Right cardiac atrium (tissue), 5 donors: ENCODE data around the gene TGFBI. TPM values are rescaled to one million over a fixed set of nuclear protein-coding genes. Genes with fewer than 3 reads are reported as not detected.

ENCODE experiments used
- ATAC-seq, 2 donors: fragments of 200-7000 bp; cut with Tn5 transposase; one replicate each; pipeline versions ENCODE4 v1.8.0 to v1.9.1; 2020; ENCODE audit warnings: moderate library complexity in 2 of 2, mild to moderate bottlenecking in 1 of 2
- DNase-seq, 3 donors: peaks; one replicate each; pipeline ENCODE4 v3.0.0-alpha.2; 2020
- H3K27ac ChIP-seq: one replicate; pipeline ENCODE4 v1.5.1; 2013; ENCODE audit warnings: mild to moderate bottlenecking, low read length, control low read depth, moderate library complexity
- H3K27me3 ChIP-seq: one replicate; pipeline ENCODE4 v1.6.1; 2013; ENCODE audit not compliant: control insufficient read depth, insufficient read depth
- H3K4me1 ChIP-seq: one replicate; pipeline ENCODE4 v1.6.1; 2013; ENCODE audit warnings: low read length; ENCODE audit not compliant: control insufficient read depth, insufficient read depth
- H3K4me3 ChIP-seq: one replicate; pipeline ENCODE4 v1.5.1; 2013; ENCODE audit warnings: low read length, control low read depth
- H3K9me3 ChIP-seq: one replicate; pipeline ENCODE4 v1.6.1; 2013; ENCODE audit warnings: low read length; ENCODE audit not compliant: control insufficient read depth
- WGBS: extraction: QIAGEN DNeasy Blood & Tissue Kit; methylation state at CpG from one replicate; pipeline ENCODE4 v1.1.7; 2013; 5-methylcytosine and 5-hydroxymethylcytosine counted together
- intact Hi-C, 4 donors: fragments of 100-400 bp; cut with DNase I; formaldehyde crosslinking; loops; one replicate each; pipeline versions ENCODE4 v1.11.0 to v1.14.0; 2022 to 2023
- polyA plus RNA-seq: library from polyadenylated mRNA; stranded (reverse); fragments of 200-250 nt; gene quantifications from one replicate; pipeline ENCODE4 v1.2.3, GENCODE V29; 2013
- total RNA-seq, 4 donors: library from RNA; stranded (reverse); fragmentation: NEBNext Ultra II Directional; extraction: Animal tissue kit (Norgen Biotek cat#: 25700); gene quantifications; one replicate each; pipeline ENCODE4 v1.2.1, GENCODE V29; 2021
- donor health status: healthy with polysubstance abuse.
- donor health status: DM: no; HTN: yes; CAD: no.
- donor health status: DM: no; HTN: no; CAD: no.
- donor health status: DM: no; HTN: yes; CAD: no; lungs with severe emphysema.
- donor health status: DM: yes; HTN: yes; CAD: no.

TGFBI gene
- total and polyA plus RNA-seq, 5 donors, result 41.6 to 60.4 (median 47.0) TPM

GRCh38 chr5:136080483-136081216 lies 51.9 kb downstream of the TGFBI start:
- no peaks in the 10 kb centered on the region for H3K4me1 ChIP-seq

GRCh38 chr5:136081217-136081591 lies 52.4 kb downstream of the TGFBI start:
- no peak for DNase-seq
- no peak overlapping the region for H3K4me3 ChIP-seq
- H3K27me3 ChIP-seq, result no peaks in the 10 kb centered on the region
- 92% methylated on average over 2 of the region's 2 CpGs for WGBS
- no peak for ATAC-seq
- no peaks in the 10 kb centered on the region for H3K4me1 ChIP-seq
- H3K9me3 ChIP-seq, result no peaks in the 10 kb centered on the region
- no peak overlapping the region for H3K27ac ChIP-seq
- intact Hi-C loops, result loop anchor here in 3 of 4 donors (5.0 to 10.0 kb wide), 3 partner anchors 94 to 136 kb away; no protein-coding TSS in a partner anchor

More at GRCh38 chr5:136080483-136081216, 51.9 kb downstream of the TGFBI start:
- H3K27me3 ChIP-seq, result no peaks in the 10 kb centered on the region
- peak overlapping the region; percentile 13 for H3K4me3 ChIP-seq
- intact Hi-C loops, result loop anchor here in 3 of 4 donors (5.0 to 10.0 kb wide), 3 partner anchors 94 to 136 kb away; no protein-coding TSS in a partner anchor
- ATAC-seq (peak; percentile 97 to 98), DNase-seq (peak; percentile 89 to 97 (median 95))
- no peaks in the 10 kb centered on the region for H3K9me3 ChIP-seq
- 50% methylated on average over 34 of the region's 34 CpGs for WGBS
- H3K27ac ChIP-seq, result peak overlapping the region; percentile 13

GRCh38 chr5:136082390-136083193 lies 53.8 kb downstream of the TGFBI start:
- Histone ChIP-seq H3K27me3 (no peaks in the 10 kb centered on the region), H3K4me3 (no peak overlapping the region), H3K9me3 (no peaks in the 10 kb centered on the region), H3K4me1 (no peaks in the 10 kb centered on the region), H3K27ac (no peak overlapping the region)
- ATAC-seq, result peak; percentile 53 to 63
- peak; percentile 83 to 94 (median 88) for DNase-seq
- intact Hi-C loops, result loop anchor here in 3 of 4 donors (5.0 to 10.0 kb wide), 3 partner anchors 92 to 138 kb away; no protein-coding TSS in a partner anchor
- WGBS, result 28% methylated on average over 8 of the region's 8 CpGs

- intact Hi-C loops, result loop anchor here in 3 of 4 donors (5.0 to 10.0 kb wide), 3 partner anchors 90 to 140 kb away; no protein-coding TSS in a partner anchor
- peaks cover 5% of the 10 kb centered on the region for H3K4me1 ChIP-seq
- DNase-seq (peak; percentile 49 to 86 (median 57)), ATAC-seq (no peak)
- no peak overlapping the region for H3K27ac ChIP-seq
- no peak overlapping the region for H3K4me3 ChIP-seq
- H3K27me3 ChIP-seq, result no peaks in the 10 kb centered on the region
- 61% methylated on average over 1 of the region's 1 CpG for WGBS
- no peaks in the 10 kb centered on the region for H3K9me3 ChIP-seq
Measured at GRCh38 chr5:136084698-136085097, 55.9 kb downstream of the TGFBI start.

- 71% methylated on average over 5 of the region's 5 CpGs for WGBS
- peaks cover 5% of the 10 kb centered on the region for H3K4me1 ChIP-seq
- no peaks in the 10 kb centered on the region for H3K9me3 ChIP-seq
- DNase-seq (no peak), ATAC-seq (no peak)
- H3K27ac ChIP-seq, result no peak overlapping the region
- intact Hi-C loops, result loop anchor here in 2 of 4 donors (10.0 kb wide), 2 partner anchors 88 to 142 kb away; no protein-coding TSS in a partner anchor
- no peak overlapping the region for H3K4me3 ChIP-seq
- H3K27me3 ChIP-seq, result no peaks in the 10 kb centered on the region
Measured at GRCh38 chr5:136086783-136087566, 58.2 kb downstream of the TGFBI start.

GRCh38 chr5:136087961-136088871 lies 59.4 kb downstream of the TGFBI start:
- no peaks in the 10 kb centered on the region for H3K9me3 ChIP-seq
- ATAC-seq (peak; percentile 95 to 99), DNase-seq (peak; percentile 88 to 92 (median 91))
- intact Hi-C loops, result loop anchor here in 2 of 4 donors (10.0 kb wide), 2 partner anchors 87 to 143 kb away; no protein-coding TSS in a partner anchor
- H3K27ac ChIP-seq, result peak overlapping the region; percentile 77
- H3K27me3 ChIP-seq, result no peaks in the 10 kb centered on the region
- H3K4me1 ChIP-seq, result peaks cover 5% of the 10 kb centered on the region
- H3K4me3 ChIP-seq, result no peak overlapping the region
- 27% methylated on average over 16 of the region's 16 CpGs for WGBS

- intact Hi-C loops, result loop anchor here in 3 of 4 donors (5.0 to 10.0 kb wide), 3 partner anchors 43 to 145 kb away; partner anchors contain the start of gene SMAD5 (in 1 of the 3)
- Histone ChIP-seq H3K27ac (no peak overlapping the region), H3K27me3 (no peaks in the 10 kb centered on the region), H3K4me1 (peaks cover 5% of the 10 kb centered on the region), H3K4me3 (no peak overlapping the region), H3K9me3 (no peaks in the 10 kb centered on the region)
- peak in 1 of 3 donors; percentile 28 for DNase-seq
- WGBS, result 51% methylated on average over 7 of the region's 7 CpGs
- ATAC-seq, result peak in 1 of 2 donors; percentile 51
Measured at GRCh38 chr5:136089791-136090190, 61.0 kb downstream of the TGFBI start.

- ATAC-seq (no peak), DNase-seq (no peak)
- Histone ChIP-seq H3K9me3 (no peaks in the 10 kb centered on the region), H3K4me3 (no peak overlapping the region), H3K27ac (no peak overlapping the region), H3K27me3 (no peaks in the 10 kb centered on the region), H3K4me1 (peaks cover 5% of the 10 kb centered on the region)
- 97% methylated on average over 4 of the region's 4 CpGs for WGBS
- intact Hi-C loops, result loop anchor here in 1 of 4 donors (5.0 kb wide), 1 partner anchor 42 kb away; the partner anchor contains the start of gene SMAD5
Measured at GRCh38 chr5:136090319-136090718, 61.5 kb downstream of the TGFBI start.

- DNase-seq (no peak), ATAC-seq (peak; percentile 29 to 48)
- H3K27me3 ChIP-seq, result no peaks in the 10 kb centered on the region
- H3K27ac ChIP-seq, result no peak overlapping the region
- H3K4me1 ChIP-seq, result no peaks in the 10 kb centered on the region
- no peaks in the 10 kb centered on the region for H3K9me3 ChIP-seq
- WGBS, result 53% methylated on average over 3 of the region's 3 CpGs
- H3K4me3 ChIP-seq, result no peak overlapping the region
- intact Hi-C loops, result loop anchor here in 1 of 4 donors (5.0 kb wide), 1 partner anchor 38 kb away; the partner anchor contains the start of gene SMAD5
Measured at GRCh38 chr5:136094189-136094912, 65.6 kb downstream of the TGFBI start.
